ENCODE data around the gene SLC17A2.

Gene SLC17A2

GRCh38 chr6:25892877-25893276 lies 37.6 kb downstream of the SLC17A2 start:
- Histone ChIP-seq H3K9me3 (ENCODE audit: insufficient read depth, low read depth, low read length) (no peaks in the 10 kb centered on the region), H3K27me3 (ENCODE audit: insufficient read depth, low read length) (no peaks in the 10 kb centered on the region), H3K27ac (ENCODE audit: low read depth, low read length) (no peak overlapping the region), H3K4me1 (ENCODE audit: control insufficient read depth in 1 of 2, insufficient read depth in 2 of 2, low read length in 2 of 2) (no peaks in the 10 kb centered on the region), H3K79me2 (ENCODE audit: control insufficient read depth, insufficient read depth, low read length, poor library complexity) (no peaks in the 10 kb centered on the region), H2AK5ac (ENCODE audit: low read length) (no peak overlapping the region), H3K23ac (ENCODE audit: low read length) (no peak overlapping the region), H4K91ac (ENCODE audit: low read depth, low read length) (no peak overlapping the region), H3K4me2 (ENCODE audit: low read length) (no peak overlapping the region), H3K9ac (ENCODE audit: low read length) (no peak overlapping the region), H2BK5ac (ENCODE audit: low read depth, low read length, poor library complexity) (no peak overlapping the region), H3K4ac (ENCODE audit: low read depth, low read length) (no peak overlapping the region), H2AFZ (ENCODE audit: insufficient read depth, low read length, poor library complexity) (no peak overlapping the region), H3K18ac (ENCODE audit: low read length) (no peak overlapping the region), H3K36me3 (ENCODE audit: control insufficient read depth in 1 of 2, insufficient read depth in 2 of 2, low read length in 2 of 2) (no peaks in the 10 kb centered on the region), H2BK120ac (ENCODE audit: insufficient read depth, low read length, poor library complexity) (no peak overlapping the region), H3K14ac (ENCODE audit: low read length) (no peak overlapping the region), H2BK12ac (ENCODE audit: low read length) (no peak overlapping the region), H3K4me3 (ENCODE audit: low read depth, low read length) (no peak overlapping the region), H4K12ac (ENCODE audit: low read depth, low read length) (no peak overlapping the region), H3K79me1 (ENCODE audit: low read length) (no peaks in the 10 kb centered on the region), H4K8ac (ENCODE audit: low read depth, low read length) (no peak overlapping the region)
- DNase-seq = no peak

DNA sequence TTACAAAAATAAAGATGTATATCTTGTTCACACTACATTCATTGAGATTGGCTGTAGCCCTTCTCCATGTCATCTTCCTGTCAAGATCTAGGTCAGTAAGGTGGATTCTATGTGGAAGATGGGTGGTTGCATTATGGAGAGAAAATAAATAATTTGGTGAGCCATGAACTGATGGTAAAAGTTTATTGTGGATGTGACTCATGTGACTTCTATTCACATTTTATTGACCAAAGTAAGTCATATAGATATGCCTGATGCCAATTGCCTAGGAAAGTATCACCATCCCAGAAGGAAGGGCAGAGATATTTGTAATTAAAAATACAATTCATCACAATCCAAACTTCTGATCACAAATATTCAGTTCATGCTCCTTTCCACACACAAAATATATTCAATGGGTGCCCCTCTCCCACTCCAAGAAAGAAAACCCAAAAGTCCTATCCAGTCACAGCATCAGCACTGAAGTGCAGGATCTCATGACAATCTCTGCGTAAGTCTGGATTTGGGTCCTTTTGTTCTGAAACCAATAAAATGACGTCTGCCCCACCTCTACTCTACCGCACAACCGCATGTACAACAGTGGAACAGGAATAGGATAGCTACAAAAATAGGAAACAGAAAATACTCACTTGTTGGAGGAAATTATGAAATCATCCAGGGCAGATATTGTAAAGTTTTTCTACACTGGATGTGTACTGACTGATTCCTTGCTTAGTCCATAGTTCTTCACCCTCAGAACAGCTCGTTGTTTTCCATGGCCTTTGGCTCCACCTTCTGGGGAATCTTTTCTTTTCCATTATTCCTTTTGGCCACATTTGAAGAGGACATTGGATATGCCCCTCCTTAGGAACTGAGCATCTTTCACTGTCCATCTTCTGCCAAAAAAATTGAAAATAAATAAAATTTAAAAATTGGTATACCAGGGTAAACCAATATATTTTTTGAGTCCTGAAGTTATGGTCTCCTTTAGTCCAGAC lies 40.3 kb downstream of the SLC17A2 start:
- Histone ChIP-seq H2BK5ac (ENCODE audit: low read depth, low read length, poor library complexity) (no peak overlapping the region), H4K12ac (ENCODE audit: low read depth, low read length) (no peak overlapping the region), H2BK120ac (ENCODE audit: insufficient read depth, low read length, poor library complexity) (no peak overlapping the region), H3K4me3 (ENCODE audit: low read depth, low read length) (no peak overlapping the region), H3K27ac (ENCODE audit: low read depth, low read length) (no peak overlapping the region), H3K4me2 (ENCODE audit: low read length) (no peak overlapping the region), H4K8ac (ENCODE audit: low read depth, low read length) (no peak overlapping the region), H3K4me1 (ENCODE audit: control insufficient read depth in 1 of 2, insufficient read depth in 2 of 2, low read length in 2 of 2) (no peaks in the 10 kb centered on the region), H3K36me3 (ENCODE audit: control insufficient read depth in 1 of 2, insufficient read depth in 2 of 2, low read length in 2 of 2) (no peaks in the 10 kb centered on the region), H3K14ac (ENCODE audit: low read length) (no peak overlapping the region), H3K27me3 (ENCODE audit: insufficient read depth, low read length) (no peaks in the 10 kb centered on the region), H3K79me2 (ENCODE audit: control insufficient read depth, insufficient read depth, low read length, poor library complexity) (no peaks in the 10 kb centered on the region), H3K23ac (ENCODE audit: low read length) (no peak overlapping the region), H3K79me1 (ENCODE audit: low read length) (no peaks in the 10 kb centered on the region), H3K4ac (ENCODE audit: low read depth, low read length) (no peak overlapping the region), H4K91ac (ENCODE audit: low read depth, low read length) (no peak overlapping the region), H3K9me3 (ENCODE audit: insufficient read depth, low read depth, low read length) (no peaks in the 10 kb centered on the region), H2BK12ac (ENCODE audit: low read length) (no peak overlapping the region), H2AFZ (ENCODE audit: insufficient read depth, low read length, poor library complexity) (no peak overlapping the region), H3K9ac (ENCODE audit: low read length) (no peak overlapping the region), H3K18ac (ENCODE audit: low read length) (no peak overlapping the region), H2AK5ac (ENCODE audit: low read length) (no peak overlapping the region)
- WGBS (ENCODE audit: extremely low coverage, insufficient coverage, insufficient read length) = no CpG with 5 or more reads among the region's 5 CpGs
- DNase-seq = peak; percentile 64 to 81

DNA sequence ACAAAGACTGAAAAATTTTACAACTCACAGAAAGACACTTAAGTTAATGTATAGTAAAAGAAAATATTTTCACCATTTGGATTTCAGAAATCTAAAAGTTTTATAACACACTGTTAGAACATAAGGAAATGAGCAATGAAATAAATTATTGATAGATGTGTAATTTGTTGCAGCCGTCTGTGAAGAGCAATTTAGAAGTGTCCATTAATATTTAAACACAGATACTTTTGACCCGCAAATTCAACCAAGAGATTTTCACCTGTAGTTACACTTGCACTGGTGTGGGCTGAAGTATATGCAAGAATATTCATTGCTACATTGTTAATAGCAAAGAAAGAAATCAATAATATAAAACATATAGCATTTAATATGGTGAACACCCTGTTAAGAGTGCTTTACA lies 41.9 kb downstream of the SLC17A2 start:
- H3K79me1 ChIP-seq (ENCODE audit: low read length) = no peaks in the 10 kb centered on the region
- H3K27me3 ChIP-seq (ENCODE audit: insufficient read depth, low read length) = no peaks in the 10 kb centered on the region
- H3K4me1 ChIP-seq (ENCODE audit: control insufficient read depth in 1 of 2, insufficient read depth in 2 of 2, low read length in 2 of 2) = peaks cover 0 to 2% of the 10 kb centered on the region in 2 experiments
- H3K14ac ChIP-seq (ENCODE audit: low read length) = no peak overlapping the region
- H4K12ac ChIP-seq (ENCODE audit: low read depth, low read length) = no peak overlapping the region
- no peak overlapping the region for H3K4me3 ChIP-seq (ENCODE audit: low read depth, low read length)
- H3K9ac ChIP-seq (ENCODE audit: low read length) = no peak overlapping the region
- H4K91ac ChIP-seq (ENCODE audit: low read depth, low read length) = no peak overlapping the region
- no peak overlapping the region for H3K27ac ChIP-seq (ENCODE audit: low read depth, low read length)
- no peak overlapping the region for H3K18ac ChIP-seq (ENCODE audit: low read length)
- no peaks in the 10 kb centered on the region for H3K9me3 ChIP-seq (ENCODE audit: insufficient read depth, low read depth, low read length)
- no peak overlapping the region for H2BK12ac ChIP-seq (ENCODE audit: low read length)
- H2BK5ac ChIP-seq (ENCODE audit: low read depth, low read length, poor library complexity) = no peak overlapping the region
- no peak overlapping the region for H3K4me2 ChIP-seq (ENCODE audit: low read length)
- no peaks in the 10 kb centered on the region for H3K36me3 ChIP-seq (ENCODE audit: control insufficient read depth in 1 of 2, insufficient read depth in 2 of 2, low read length in 2 of 2)
- H2AK5ac ChIP-seq (ENCODE audit: low read length) = no peak overlapping the region
- no peaks in the 10 kb centered on the region for H3K79me2 ChIP-seq (ENCODE audit: control insufficient read depth, insufficient read depth, low read length, poor library complexity)
- H4K8ac ChIP-seq (ENCODE audit: low read depth, low read length) = no peak overlapping the region
- no peak overlapping the region for H3K23ac ChIP-seq (ENCODE audit: low read length)
- no peak overlapping the region for H2AFZ ChIP-seq (ENCODE audit: insufficient read depth, low read length, poor library complexity)
- no peak overlapping the region for H2BK120ac ChIP-seq (ENCODE audit: insufficient read depth, low read length, poor library complexity)
- no CpG with 5 or more reads among the region's 2 CpGs for whole genome bisulfite sequencing (ENCODE audit: extremely low coverage, insufficient coverage, insufficient read length)
- no peak for DNase-seq
- no peak overlapping the region for H3K4ac ChIP-seq (ENCODE audit: low read depth, low read length)

- no peak overlapping the region for H4K12ac ChIP-seq (ENCODE audit: low read depth, low read length)
- H3K18ac ChIP-seq (ENCODE audit: low read length) = no peak overlapping the region
Measured at GRCh38 chr6:25886066-25886465, 44.4 kb downstream of the SLC17A2 start.

More at GRCh38 chr6:25886066-25886465, 44.4 kb downstream of the SLC17A2 start:
- no CpG with 5 or more reads among the region's 2 CpGs for WGBS (ENCODE audit: extremely low coverage, insufficient coverage, insufficient read length)
- Histone ChIP-seq H4K8ac (ENCODE audit: low read depth, low read length) (no peak overlapping the region), H3K23ac (ENCODE audit: low read length) (no peak overlapping the region), H2AK5ac (ENCODE audit: low read length) (no peak overlapping the region), H2BK120ac (ENCODE audit: insufficient read depth, low read length, poor library complexity) (no peak overlapping the region), H3K36me3 (ENCODE audit: control insufficient read depth in 1 of 2, insufficient read depth in 2 of 2, low read length in 2 of 2) (no peaks in the 10 kb centered on the region), H3K79me1 (ENCODE audit: low read length) (no peaks in the 10 kb centered on the region), H3K4me2 (ENCODE audit: low read length) (no peak overlapping the region), H3K4me1 (ENCODE audit: control insufficient read depth in 1 of 2, insufficient read depth in 2 of 2, low read length in 2 of 2) (peaks cover 0 to 2% of the 10 kb centered on the region in 2 experiments), H2BK5ac (ENCODE audit: low read depth, low read length, poor library complexity) (no peak overlapping the region), H3K27me3 (ENCODE audit: insufficient read depth, low read length) (no peaks in the 10 kb centered on the region), H4K91ac (ENCODE audit: low read depth, low read length) (no peak overlapping the region), H2BK12ac (ENCODE audit: low read length) (no peak overlapping the region), H3K9me3 (ENCODE audit: insufficient read depth, low read depth, low read length) (no peaks in the 10 kb centered on the region), H3K4ac (ENCODE audit: low read depth, low read length) (no peak overlapping the region), H3K9ac (ENCODE audit: low read length) (no peak overlapping the region), H3K27ac (ENCODE audit: low read depth, low read length) (no peak overlapping the region), H3K4me3 (ENCODE audit: low read depth, low read length) (no peak overlapping the region), H3K79me2 (ENCODE audit: control insufficient read depth, insufficient read depth, low read length, poor library complexity) (no peaks in the 10 kb centered on the region), H2AFZ (ENCODE audit: insufficient read depth, low read length, poor library complexity) (no peak overlapping the region), H3K14ac (ENCODE audit: low read length) (no peak overlapping the region)
- no peak for DNase-seq

Measured in trophoblast cell (in vitro differentiated cells and primary cell).